ENCODE results near the gene STX16. TPM values are rescaled to one million over a fixed set of nuclear protein-coding genes. Genes with fewer than 3 reads are reported as not detected.

STX16 gene
- total and polyA plus RNA-seq, 2 of the 13 experiments (the other 11 are each of a cell fraction or from before 2014, with no cell fraction given), result 28.0 to 72.7 TPM

DNA sequence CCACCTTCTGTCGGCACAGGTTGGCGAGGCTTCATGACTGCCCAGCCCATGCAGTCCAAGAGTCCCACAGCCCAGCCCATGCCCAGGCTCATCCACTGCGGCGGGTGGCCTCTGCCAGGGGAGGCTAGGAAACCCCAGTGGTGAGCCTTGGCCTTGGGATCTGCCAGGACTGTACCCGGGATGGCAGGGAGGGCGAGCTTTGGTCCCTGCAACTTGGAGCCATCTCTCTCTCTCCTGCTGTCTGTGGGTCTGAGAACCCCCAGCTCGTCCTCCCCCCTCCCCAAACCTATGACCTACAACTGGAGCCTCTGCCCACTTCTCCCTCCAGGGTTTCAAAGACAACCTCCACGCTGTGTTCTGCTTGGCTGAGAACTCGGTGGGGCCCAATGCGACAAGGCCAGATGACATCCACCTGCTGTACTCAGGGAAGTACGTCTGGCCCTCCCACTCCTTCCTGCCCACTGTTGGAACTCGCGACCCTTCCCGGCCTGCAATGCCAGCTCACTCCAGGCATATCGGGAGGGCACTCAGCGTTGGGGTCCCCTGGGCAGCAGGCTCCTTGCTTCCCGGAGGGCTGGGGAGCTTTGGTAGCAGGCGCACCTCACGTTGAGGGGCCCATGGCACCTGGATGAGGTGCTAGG is 61.2 kb downstream of the STX16 start (continued):
- TF ChIP-seq ZBTB33 (CRISPR knock-in tag; IDR thresholded peaks at IDR 0.05), result no peak
- TF ChIP-seq CTCF (CRISPR knock-in tag; IDR thresholded peaks at IDR 0.05), result no peak
- TF ChIP-seq, protein P1, sequence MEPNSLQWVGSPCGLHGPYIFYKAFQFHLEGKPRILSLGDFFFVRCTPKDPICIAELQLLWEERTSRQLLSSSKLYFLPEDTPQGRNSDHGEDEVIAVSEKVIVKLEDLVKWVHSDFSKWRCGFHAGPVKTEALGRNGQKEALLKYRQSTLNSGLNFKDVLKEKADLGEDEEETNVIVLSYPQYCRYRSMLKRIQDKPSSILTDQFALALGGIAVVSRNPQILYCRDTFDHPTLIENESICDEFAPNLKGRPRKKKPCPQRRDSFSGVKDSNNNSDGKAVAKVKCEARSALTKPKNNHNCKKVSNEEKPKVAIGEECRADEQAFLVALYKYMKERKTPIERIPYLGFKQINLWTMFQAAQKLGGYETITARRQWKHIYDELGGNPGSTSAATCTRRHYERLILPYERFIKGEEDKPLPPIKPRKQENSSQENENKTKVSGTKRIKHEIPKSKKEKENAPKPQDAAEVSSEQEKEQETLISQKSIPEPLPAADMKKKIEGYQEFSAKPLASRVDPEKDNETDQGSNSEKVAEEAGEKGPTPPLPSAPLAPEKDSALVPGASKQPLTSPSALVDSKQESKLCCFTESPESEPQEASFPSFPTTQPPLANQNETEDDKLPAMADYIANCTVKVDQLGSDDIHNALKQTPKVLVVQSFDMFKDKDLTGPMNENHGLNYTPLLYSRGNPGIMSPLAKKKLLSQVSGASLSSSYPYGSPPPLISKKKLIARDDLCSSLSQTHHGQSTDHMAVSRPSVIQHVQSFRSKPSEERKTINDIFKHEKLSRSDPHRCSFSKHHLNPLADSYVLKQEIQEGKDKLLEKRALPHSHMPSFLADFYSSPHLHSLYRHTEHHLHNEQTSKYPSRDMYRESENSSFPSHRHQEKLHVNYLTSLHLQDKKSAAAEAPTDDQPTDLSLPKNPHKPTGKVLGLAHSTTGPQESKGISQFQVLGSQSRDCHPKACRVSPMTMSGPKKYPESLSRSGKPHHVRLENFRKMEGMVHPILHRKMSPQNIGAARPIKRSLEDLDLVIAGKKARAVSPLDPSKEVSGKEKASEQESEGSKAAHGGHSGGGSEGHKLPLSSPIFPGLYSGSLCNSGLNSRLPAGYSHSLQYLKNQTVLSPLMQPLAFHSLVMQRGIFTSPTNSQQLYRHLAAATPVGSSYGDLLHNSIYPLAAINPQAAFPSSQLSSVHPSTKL (CRISPR knock-in tag; IDR thresholded peaks at IDR 0.05), result no peak
- TF ChIP-seq ZNF552 (CRISPR knock-in tag; IDR thresholded peaks at IDR 0.05; ENCODE audit: borderline replicate concordance), result no peak
- TF ChIP-seq FOXA1 (IDR thresholded peaks at IDR 0.05), result no peak
- TF ChIP-seq FOXA1 (CRISPR knock-in tag; IDR thresholded peaks at IDR 0.05), result no peak
- no peak for TF ChIP-seq XRCC5 (optimal IDR thresholded peaks at IDR 0.05; ENCODE audit: low read length)
- TF ChIP-seq ZNF503 (CRISPR knock-in tag; IDR thresholded peaks at IDR 0.05), result no peak
- no peak for TF ChIP-seq FUBP1 (CRISPR knock-in tag; IDR thresholded peaks at IDR 0.05; ENCODE audit: borderline replicate concordance)
